ENCODE data around the gene UBE4B. TPM values are rescaled to one million over a fixed set of nuclear protein-coding genes. Genes with fewer than 3 reads are reported as not detected.

Gene UBE4B
- total and polyA plus RNA-seq, 2 of the 4 experiments (the other 2 are of a cell fraction) = 26.5 to 39.3 TPM

DNA sequence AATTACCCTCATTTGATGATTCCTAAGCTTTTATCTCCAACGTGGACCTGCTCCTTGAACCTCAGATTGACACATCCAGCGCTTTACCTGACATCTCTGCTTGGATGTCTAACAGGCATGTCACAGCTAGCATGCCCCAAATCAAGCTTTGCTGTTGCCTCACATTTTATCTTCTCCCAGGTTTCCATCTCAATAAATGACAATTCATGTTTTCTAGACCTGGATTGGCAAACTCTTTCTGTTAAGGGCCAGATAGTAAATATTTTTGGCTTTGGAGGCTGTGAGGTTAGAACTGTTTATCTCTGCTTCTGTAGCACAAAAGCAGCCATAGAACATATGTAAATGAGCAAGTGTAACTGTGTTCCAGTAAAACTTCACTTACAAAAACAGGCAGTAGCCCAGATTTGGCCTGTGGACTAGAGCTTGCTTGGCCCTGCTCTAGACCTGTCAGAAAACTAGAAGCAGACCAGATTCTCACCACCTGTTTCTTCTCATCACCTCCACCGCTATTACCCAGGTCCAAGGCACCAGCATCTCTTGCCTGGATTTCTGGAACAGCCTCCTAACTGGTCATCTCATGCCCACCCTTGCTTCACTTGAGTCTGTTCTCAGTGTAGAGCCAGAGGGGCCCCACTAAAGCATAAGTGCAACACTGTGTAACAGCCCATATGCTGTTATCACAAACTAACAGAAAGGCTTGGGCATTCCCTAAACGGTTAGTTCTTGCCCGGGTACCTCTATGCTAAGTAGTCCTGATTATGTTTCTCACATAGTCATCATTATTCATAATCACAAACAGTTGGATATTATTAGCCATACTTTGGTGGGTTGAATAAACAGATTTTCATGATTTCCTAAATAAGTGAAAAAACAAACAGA lies 42.3 kb downstream of the UBE4B start:
- no peak overlapping the region for H4K8ac ChIP-seq (ENCODE audit: low read depth in 2 of 2, low read length in 2 of 2)
- H4K91ac ChIP-seq (ENCODE audit: insufficient read depth, low read depth, low read length) = peak overlapping the region; percentile 10; the same call in 1 of the 2 replicates
- H4K5ac ChIP-seq (ENCODE audit: low read depth, low read length) = no peak overlapping the region
- in situ Hi-C loops (cut with MboI; ENCODE audit: low sequenced_read_pairs) (no loop called here), dilution Hi-C loops (cut with HindIII; ENCODE audit: low sequenced_read_pairs, unreplicated experiment) (no loop called here), intact Hi-C loops (cut with micrococcal nuclease) (no loop called here)
- H3K14ac ChIP-seq (replicated peaks; ENCODE audit: low read depth, low read length) = peak overlapping the region; percentile 41
- DNase-seq (peak; percentile 18), ATAC-seq (ENCODE audit: low read depth) (no peak)
- peaks cover 24% of the 10 kb centered on the region for H4K20me1 ChIP-seq (ENCODE audit: insufficient read depth, low read length)
- H2AK5ac ChIP-seq (ENCODE audit: low read depth, low read length) = peak overlapping the region; percentile 38; the same call in 1 of the 2 replicates
- peaks cover 6% of the 10 kb centered on the region; the same call in 1 of the 2 replicates for H3K36me3 ChIP-seq (ENCODE audit: control insufficient read depth, insufficient read depth, low read length)
- TF ChIP-seq MXI1 (IDR thresholded peaks at IDR 0.05; ENCODE audit: borderline replicate concordance, low read depth, low read length) = no peak
- peak; percentile 28; the same call in 1 of the 2 replicates for TF ChIP-seq CEBPB (IDR thresholded peaks at IDR 0.05; ENCODE audit: low read depth, low read length)
- no peaks in the 10 kb centered on the region for H3K9me3 ChIP-seq (ENCODE audit: control insufficient read depth, insufficient read depth, low read length)
- BruUV-seq (replicated peaks) = no TSS peak
- ChIA-PET CTCF (no interaction called here), POLR2A (ENCODE audit: unreplicated experiment) (no interaction called here)
- peak overlapping the region; percentile 9; the same call in 1 of the 2 replicates for H3K4me2 ChIP-seq (ENCODE audit: low read depth, low read length)
- peak overlapping the region; percentile 55; the same call in 1 of the 2 replicates for H3K4ac ChIP-seq (ENCODE audit: low read depth, low read length)
- no CpG with 5 or more reads among the region's 5 CpGs for WGBS, 2 experiments (ENCODE audit: extremely low coverage in 2 of 2, insufficient read length in 1 of 2)
- no peak overlapping the region for H3K4me3 ChIP-seq (ENCODE audit: insufficient read depth, low read depth, low read length)
- H3K23ac ChIP-seq (ENCODE audit: low read depth, low read length) = peak overlapping the region; percentile 48
- no peak overlapping the region for H3K9ac ChIP-seq (ENCODE audit: low read depth, low read length)
- H3K9me1 ChIP-seq (ENCODE audit: insufficient read depth, low read length) = peaks cover 22% of the 10 kb centered on the region
- peak overlapping the region; percentile 3; the same call in 1 of the 2 replicates for H3K18ac ChIP-seq (ENCODE audit: low read depth, low read length)
- peak overlapping the region; percentile 51 for H2AK9ac ChIP-seq (replicated peaks; ENCODE audit: low read depth, low read length, poor library complexity)
- H2BK15ac ChIP-seq (ENCODE audit: low read depth, low read length) = peak overlapping the region; percentile 44; the same call in 1 of the 3 replicates
- peak overlapping the region; percentile 38 for H2BK5ac ChIP-seq (ENCODE audit: low read depth, low read length, poor library complexity, severe bottlenecking)
- peaks cover 36 to 81% of the 10 kb centered on the region in 2 experiments for H3K79me1 ChIP-seq (ENCODE audit: low read depth in 1 of 2, low read length in 2 of 2)
- no peak overlapping the region for H3K27ac ChIP-seq (ENCODE audit: insufficient read depth, low read length)
- H3K27me3 ChIP-seq (ENCODE audit: control insufficient read depth, insufficient read depth, low read length) = no peaks in the 10 kb centered on the region
- peaks cover 8% of the 10 kb centered on the region for H3K4me1 ChIP-seq (ENCODE audit: control insufficient read depth, insufficient read depth, low read length)
- no peak overlapping the region for H3K56ac ChIP-seq (ENCODE audit: extremely low read depth, insufficient read depth, low read length)
- peak overlapping the region; percentile 30 for H2BK120ac ChIP-seq (ENCODE audit: low read depth, low read length)
- H2AFZ ChIP-seq (replicated peaks; ENCODE audit: low read length, poor library complexity) = no peak overlapping the region
- H2BK20ac ChIP-seq (ENCODE audit: low read depth, low read length) = peak overlapping the region; percentile 8; the same call in 1 of the 2 replicates
